Measurements from ENCODE around the gene TMEM198. TPM values are rescaled to one million over a fixed set of nuclear protein-coding genes. Genes with fewer than 3 reads are reported as not detected.

The TMEM198 gene
- total and polyA plus RNA-seq, 9 of the 15 experiments (the other 6 are each of a cell fraction or from before 2014, with no cell fraction given) = 0.03 to 3.8 (median 1.0) TPM

DNA sequence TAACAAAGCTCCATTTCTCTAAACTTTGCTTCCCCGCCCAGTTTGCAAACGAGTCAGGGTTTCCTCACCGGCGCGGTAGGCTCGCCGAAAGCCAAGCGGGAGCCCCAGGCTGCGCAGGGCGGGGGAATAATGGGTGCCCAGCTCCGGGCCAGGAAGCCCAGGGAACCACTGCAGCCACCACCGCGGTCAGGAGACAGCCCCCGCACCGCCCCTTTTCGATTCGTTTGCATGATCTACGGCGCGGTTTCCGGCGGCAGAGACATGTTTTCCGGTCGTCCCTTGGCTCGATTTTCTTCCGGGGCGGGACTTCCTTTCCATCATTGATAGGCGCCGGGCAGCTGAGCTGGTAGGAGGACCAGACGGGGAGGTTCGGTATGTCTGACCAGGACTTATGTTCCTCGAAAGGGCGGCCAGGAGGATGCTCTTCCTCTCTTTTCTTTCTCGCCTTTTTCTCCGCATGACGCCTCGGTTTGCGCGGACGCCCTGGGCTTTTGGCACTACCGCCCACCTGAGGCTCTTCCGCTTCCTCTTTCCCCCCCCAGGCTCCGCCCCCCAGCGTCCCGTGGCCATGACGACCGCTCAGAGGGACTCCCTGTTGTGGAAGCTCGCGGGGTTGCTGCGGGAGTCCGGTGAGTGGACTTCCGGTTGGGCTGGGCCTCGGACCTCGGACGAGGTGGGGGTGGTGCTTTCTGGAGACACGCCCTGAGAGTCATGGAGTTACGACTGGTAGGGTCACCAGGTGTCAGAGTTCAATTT lies 53.9 kb downstream of the TMEM198 start, which contains the start of gene STK11IP (continued):
- TF ChIP-seq, protein P1, sequence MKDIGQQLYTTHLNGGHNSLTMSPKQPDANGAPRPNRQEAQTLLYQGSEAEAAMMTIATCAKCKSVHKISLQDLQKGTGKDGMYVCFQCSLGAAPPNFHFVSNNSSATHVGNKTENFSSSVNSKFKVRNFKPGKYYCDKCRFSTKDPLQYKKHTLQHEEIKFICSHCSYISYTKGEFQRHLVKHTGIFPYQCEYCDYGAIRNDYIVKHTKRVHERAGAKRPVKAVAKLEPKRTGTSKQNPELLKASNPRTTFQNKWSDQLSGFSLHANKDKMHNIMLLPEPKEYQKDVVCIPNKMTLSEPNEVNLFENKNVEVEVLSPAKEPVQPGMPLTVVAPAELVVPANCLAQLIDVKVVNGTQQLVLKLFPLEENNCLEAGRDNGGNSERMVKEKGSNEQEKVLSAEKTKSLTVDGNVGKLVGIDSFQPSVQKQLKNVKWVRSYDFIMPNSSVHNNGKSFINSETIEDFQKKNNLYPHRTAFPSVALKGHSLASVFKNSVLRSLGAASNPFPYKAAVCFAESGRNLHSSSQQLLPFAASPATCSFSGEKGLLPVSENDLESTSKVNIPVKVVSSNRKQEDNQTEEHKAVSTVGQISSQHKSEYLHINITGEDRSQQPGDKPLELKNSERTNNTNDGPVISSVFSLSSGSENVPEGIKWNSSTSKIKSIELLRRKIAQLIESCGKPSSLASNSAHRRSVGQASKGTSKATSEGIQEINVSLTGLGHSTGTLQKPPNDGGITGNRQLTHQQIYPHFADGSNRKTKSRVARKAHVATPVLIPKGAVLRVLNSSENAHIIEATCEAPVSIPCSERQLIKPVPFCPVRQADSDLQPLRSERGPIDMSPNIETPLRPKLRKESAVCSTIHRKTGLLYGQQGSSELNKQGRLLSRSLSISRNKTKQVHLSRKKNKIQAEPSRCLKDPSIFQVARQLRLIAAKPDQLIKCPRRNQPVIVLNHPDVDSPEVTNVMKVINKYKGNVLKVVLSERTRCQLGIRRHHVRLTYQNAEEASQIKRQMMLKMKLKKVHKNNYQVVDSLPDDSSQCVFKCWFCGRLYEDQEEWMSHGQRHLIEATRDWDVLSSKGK (CRISPR knock-in tag; IDR thresholded peaks at IDR 0.05) = no peak
- peak; percentile 71 for TF ChIP-seq ETV1 (tag; conservative IDR thresholded peaks at IDR 0.05; ENCODE audit: low read depth)
- 0 out of 2 replicates have a peak, but pooled peaks have one; percentile 16 for TF ChIP-seq ZNF431 (CRISPR knock-in tag; IDR thresholded peaks at IDR 0.05)
- TF ChIP-seq JUN (IDR thresholded peaks at IDR 0.05; ENCODE audit: borderline replicate concordance, low read depth, low read length) = no peak
- no peak for TF ChIP-seq JUN (CRISPR knock-in tag; IDR thresholded peaks at IDR 0.05; ENCODE audit: borderline replicate concordance)
- TF ChIP-seq BCL6 (CRISPR knock-in tag; IDR thresholded peaks at IDR 0.05) = no peak
- TF ChIP-seq, protein P2, sequence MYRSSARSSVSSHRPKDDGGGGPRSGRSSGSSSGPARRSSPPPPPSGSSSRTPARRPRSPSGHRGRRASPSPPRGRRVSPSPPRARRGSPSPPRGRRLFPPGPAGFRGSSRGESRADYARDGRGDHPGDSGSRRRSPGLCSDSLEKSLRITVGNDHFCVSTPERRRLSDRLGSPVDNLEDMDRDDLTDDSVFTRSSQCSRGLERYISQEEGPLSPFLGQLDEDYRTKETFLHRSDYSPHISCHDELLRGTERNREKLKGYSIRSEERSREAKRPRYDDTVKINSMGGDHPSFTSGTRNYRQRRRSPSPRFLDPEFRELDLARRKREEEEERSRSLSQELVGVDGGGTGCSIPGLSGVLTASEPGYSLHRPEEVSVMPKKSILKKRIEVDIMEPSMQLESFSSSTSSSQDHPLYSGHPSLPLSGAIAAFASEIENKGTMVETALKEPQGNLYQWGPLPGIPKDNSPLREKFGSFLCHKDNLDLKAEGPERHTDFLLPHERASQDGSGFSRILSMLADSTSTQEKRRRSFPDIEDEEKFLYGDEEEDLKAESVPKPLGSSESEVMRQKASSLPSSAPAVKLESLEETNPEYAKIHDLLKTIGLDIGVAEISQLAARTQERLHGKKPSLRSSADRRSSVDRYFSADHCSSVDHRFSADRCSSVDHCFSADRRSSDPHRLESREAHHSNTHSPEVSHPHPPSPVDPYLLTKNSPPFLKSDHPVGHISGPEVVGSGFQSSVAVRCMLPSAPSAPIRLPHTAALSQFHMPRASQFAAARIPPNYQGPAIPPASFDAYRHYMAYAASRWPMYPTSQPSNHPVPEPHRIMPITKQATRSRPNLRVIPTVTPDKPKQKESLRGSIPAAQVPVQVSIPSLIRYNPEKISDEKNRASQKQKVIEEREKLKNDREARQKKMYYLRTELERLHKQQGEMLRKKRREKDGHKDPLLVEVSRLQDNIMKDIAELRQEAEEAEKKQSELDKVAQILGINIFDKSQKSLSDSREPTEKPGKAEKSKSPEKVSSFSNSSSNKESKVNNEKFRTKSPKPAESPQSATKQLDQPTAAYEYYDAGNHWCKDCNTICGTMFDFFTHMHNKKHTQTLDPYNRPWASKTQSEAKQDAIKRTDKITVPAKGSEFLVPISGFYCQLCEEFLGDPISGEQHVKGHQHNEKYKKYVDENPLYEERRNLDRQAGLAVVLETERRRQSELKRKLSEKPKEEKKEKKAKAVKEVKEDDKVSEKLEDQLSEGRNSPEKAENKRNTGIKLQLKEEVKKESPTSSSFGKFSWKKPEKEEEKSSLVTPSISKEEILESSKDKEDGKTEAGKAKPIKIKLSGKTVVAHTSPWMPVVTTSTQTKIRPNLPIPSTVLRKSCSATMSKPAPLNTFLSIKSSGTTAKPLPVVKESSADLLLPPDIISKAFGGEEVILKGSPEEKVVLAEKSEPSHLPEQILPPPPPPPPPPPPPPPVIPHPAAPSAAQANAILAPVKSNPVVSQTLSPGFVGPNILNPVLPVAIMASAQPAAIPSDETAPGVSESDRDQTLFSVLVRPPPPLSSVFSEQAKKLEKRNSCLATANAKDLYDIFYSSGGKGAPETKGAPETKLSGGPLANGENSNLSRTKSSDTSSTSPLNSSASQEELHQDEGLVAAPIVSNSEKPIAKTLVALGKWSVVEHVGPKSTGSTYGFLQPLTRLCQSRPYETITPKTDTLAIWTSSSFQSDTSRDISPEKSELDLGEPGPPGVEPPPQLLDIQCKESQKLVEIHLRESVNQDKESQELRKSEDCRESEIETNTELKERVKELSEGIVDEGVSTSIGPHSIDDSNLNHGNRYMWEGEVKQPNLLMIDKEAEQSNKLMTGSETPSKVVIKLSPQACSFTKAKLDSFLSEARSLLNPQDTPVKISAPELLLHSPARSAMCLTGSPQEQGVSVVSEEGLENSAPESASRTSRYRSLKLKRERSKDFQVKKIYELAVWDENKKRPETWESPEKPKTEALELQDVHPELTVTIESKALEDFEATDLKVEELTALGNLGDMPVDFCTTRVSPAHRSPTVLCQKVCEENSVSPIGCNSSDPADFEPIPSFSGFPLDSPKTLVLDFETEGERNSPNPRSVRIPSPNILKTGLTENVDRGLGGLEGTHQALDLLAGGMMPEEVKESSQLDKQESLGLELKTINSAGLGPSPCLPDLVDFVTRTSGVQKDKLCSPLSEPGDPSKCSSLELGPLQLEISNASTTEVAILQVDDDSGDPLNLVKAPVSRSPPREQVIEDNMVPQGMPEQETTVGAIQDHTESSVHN (IDR thresholded peaks at IDR 0.05; ENCODE audit: borderline replicate concordance in 1 of 2, low read depth in 1 of 2) = no peak
- TF ChIP-seq, protein P3, sequence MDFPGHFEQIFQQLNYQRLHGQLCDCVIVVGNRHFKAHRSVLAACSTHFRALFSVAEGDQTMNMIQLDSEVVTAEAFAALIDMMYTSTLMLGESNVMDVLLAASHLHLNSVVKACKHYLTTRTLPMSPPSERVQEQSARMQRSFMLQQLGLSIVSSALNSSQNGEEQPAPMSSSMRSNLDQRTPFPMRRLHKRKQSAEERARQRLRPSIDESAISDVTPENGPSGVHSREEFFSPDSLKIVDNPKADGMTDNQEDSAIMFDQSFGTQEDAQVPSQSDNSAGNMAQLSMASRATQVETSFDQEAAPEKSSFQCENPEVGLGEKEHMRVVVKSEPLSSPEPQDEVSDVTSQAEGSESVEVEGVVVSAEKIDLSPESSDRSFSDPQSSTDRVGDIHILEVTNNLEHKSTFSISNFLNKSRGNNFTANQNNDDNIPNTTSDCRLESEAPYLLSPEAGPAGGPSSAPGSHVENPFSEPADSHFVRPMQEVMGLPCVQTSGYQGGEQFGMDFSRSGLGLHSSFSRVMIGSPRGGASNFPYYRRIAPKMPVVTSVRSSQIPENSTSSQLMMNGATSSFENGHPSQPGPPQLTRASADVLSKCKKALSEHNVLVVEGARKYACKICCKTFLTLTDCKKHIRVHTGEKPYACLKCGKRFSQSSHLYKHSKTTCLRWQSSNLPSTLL (IDR thresholded peaks at IDR 0.05) = no peak
- no peak for TF ChIP-seq POLR3A (IDR thresholded peaks at IDR 0.05; ENCODE audit: borderline replicate concordance, extremely low read depth, insufficient read depth, insufficient read length)
- TF ChIP-seq ZNF354B (CRISPR knock-in tag; IDR thresholded peaks at IDR 0.05) = no peak
- 0 out of 4 replicates have a peak, but pooled peaks of 1 of the 2 experiments have one; percentile 39 for TF ChIP-seq ARNT (IDR thresholded peaks at IDR 0.05)
- TF ChIP-seq BRD9 (IDR thresholded peaks at IDR 0.05; ENCODE audit: low read depth, partially characterized antibody) = no peak

Measured in K562 (cell line).